T-helper 1 cell treated with Interleukin-12 subunit alpha and Interleukin-12 subunit beta and Interleukin-4 antibody, amounts not matched to agents 30 ng/mL and 1 ng/mL, for 36 hours (primary cell): Measurements from ENCODE around the gene HLA-DQB1. TPM values are rescaled to one million over a fixed set of nuclear protein-coding genes. Genes with fewer than 3 reads are reported as not detected.

Experiments
- total RNA-seq: library from RNA; stranded (reverse); gene quantifications from 2 replicates; pipeline ENCODE4 v1.2.3, GENCODE V29; 2022

HLA-DQB1 gene
- total RNA-seq, 1 donor from 2014 or later: 20.1 TPM

Other genes with a start within 250 kb of the HLA-DQB1 start
- 240 and 242 TPM in 2 replicates for gene HLA-DRA, start 226.8 kb downstream of the HLA-DQB1 start, total RNA-seq
- gene HLA-DRB5, start 136.4 kb downstream of the HLA-DQB1 start, total RNA-seq: 80.1 and 94.3 TPM in 2 replicates
- gene HLA-DRB1, start 76.8 kb downstream of the HLA-DQB1 start, total RNA-seq: 170 and 173 TPM in 2 replicates
- gene HLA-DQA1, start 29.3 kb downstream of the HLA-DQB1 start, total RNA-seq: 89.6 and 89.7 TPM in 2 replicates
- 13.2 and 14.4 TPM in 2 replicates for gene HLA-DQA2, start 74.7 kb upstream of the HLA-DQB1 start, total RNA-seq
- 7.1 and 7.7 TPM in 2 replicates for gene HLA-DQB2, start 96.9 kb upstream of the HLA-DQB1 start, total RNA-seq
- 7.3 and 8.1 TPM in 2 replicates for gene HLA-DOB, start 150.3 kb upstream of the HLA-DQB1 start, total RNA-seq
- 245 and 250 TPM in 2 replicates for gene TAP2, start 172.1 kb upstream of the HLA-DQB1 start, total RNA-seq
- gene PSMB8, start 177.4 kb upstream of the HLA-DQB1 start, total RNA-seq: 408 and 410 TPM in 2 replicates
- gene TAP1, start 187.0 kb upstream of the HLA-DQB1 start, total RNA-seq: 506 and 509 TPM in 2 replicates
- gene PSMB9, start 187.5 kb upstream of the HLA-DQB1 start, total RNA-seq: 423 and 424 TPM in 2 replicates